ENCODE data around the gene LUZP2.

LUZP2 gene

DNA sequence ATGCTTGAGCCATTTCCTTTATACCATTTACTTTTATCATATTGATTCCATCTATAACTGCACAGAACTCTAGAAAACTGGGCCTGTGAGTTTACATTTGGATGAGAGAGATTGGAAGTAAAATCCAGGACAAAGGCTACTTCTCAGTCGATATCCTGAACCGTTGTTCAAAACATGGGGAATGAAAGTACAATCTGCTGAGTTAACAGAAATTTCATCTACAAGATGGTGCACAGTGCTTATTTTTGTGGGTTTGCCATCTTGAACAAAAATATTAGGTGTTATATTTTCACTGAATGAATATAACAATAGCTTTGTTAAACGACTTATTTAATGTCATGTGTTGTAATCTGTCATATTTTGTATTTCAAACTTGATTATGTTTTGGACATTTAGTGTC is 622.6 kb downstream of the LUZP2 start:
- Mint-ChIP-seq H3K4me1 (ENCODE audit: low read depth) (no peaks in the 10 kb centered on the region), H3K9me3 (peaks cover 6% of the 10 kb centered on the region), H3K36me3 (ENCODE audit: low read depth) (no peaks in the 10 kb centered on the region), H3K4me3 (no peak overlapping the region), H3K27ac (no peak overlapping the region), H3K27me3 (ENCODE audit: low read depth) (no peaks in the 10 kb centered on the region)
